ENCODE results near the gene GRIK1.

The GRIK1 gene

DNA sequence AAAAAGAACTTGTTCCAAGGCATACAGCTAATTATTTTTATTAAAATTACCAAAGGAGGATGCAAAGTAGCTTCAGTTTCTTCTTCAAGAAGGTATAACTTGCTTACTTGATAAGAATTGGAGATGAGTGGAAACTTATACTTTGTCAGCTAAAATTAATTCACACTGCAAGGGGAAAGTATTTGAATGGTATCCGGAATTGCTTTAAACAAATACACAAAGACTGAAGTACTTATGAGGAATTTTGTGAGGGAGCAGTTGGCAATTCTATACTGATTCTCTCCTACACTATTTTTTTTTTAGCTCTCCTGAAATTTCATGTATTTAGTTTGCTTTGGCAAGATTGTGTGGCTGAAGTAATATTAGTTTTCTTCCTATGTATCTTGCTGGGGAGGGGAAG is 39.2 kb upstream of the GRIK1 start:
- no peaks in the 10 kb centered on the region for H3K4me1 ChIP-seq (ENCODE audit: insufficient read depth, low read length, poor library complexity, severe bottlenecking)
- H3K36me3 ChIP-seq (ENCODE audit: insufficient read depth, low read length) = no peaks in the 10 kb centered on the region
- H2AFZ ChIP-seq (ENCODE audit: low read length) = no peak overlapping the region
- no peaks in the 10 kb centered on the region for H3K79me2 ChIP-seq (ENCODE audit: insufficient read depth, low read length)
- H3K9ac ChIP-seq (ENCODE audit: low read depth, low read length, poor library complexity, severe bottlenecking) = no peak overlapping the region
- H3K4me3 ChIP-seq (ENCODE audit: low read length, poor library complexity, severe bottlenecking) = no peak overlapping the region
- H3F3A ChIP-seq (ENCODE audit: low read depth) = no peaks in the 10 kb centered on the region
- TF ChIP-seq, protein P1, sequence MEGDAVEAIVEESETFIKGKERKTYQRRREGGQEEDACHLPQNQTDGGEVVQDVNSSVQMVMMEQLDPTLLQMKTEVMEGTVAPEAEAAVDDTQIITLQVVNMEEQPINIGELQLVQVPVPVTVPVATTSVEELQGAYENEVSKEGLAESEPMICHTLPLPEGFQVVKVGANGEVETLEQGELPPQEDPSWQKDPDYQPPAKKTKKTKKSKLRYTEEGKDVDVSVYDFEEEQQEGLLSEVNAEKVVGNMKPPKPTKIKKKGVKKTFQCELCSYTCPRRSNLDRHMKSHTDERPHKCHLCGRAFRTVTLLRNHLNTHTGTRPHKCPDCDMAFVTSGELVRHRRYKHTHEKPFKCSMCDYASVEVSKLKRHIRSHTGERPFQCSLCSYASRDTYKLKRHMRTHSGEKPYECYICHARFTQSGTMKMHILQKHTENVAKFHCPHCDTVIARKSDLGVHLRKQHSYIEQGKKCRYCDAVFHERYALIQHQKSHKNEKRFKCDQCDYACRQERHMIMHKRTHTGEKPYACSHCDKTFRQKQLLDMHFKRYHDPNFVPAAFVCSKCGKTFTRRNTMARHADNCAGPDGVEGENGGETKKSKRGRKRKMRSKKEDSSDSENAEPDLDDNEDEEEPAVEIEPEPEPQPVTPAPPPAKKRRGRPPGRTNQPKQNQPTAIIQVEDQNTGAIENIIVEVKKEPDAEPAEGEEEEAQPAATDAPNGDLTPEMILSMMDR (conservative IDR thresholded peaks at IDR 0.05; ENCODE audit: low read length) = no peak
- TF ChIP-seq EZH2phosphoT487 (IDR thresholded peaks at IDR 0.05; ENCODE audit: borderline replicate concordance) = no peak
- H3K9me2 ChIP-seq (replicated peaks; ENCODE audit: low read depth, low read length) = no peaks in the 10 kb centered on the region
- H3K27me3 ChIP-seq (ENCODE audit: insufficient read depth, low read length, poor library complexity, severe bottlenecking) = no peaks in the 10 kb centered on the region
- H4K20me1 ChIP-seq (ENCODE audit: insufficient read depth, low read length, poor library complexity, severe bottlenecking) = no peaks in the 10 kb centered on the region
- no peak overlapping the region for H3K4me2 ChIP-seq (ENCODE audit: low read depth, low read length, poor library complexity, severe bottlenecking)
- no peaks in the 10 kb centered on the region; the same call in 1 of the 2 replicates for H3K9me3 ChIP-seq (ENCODE audit: insufficient read depth, low read depth, low read length)

DNA sequence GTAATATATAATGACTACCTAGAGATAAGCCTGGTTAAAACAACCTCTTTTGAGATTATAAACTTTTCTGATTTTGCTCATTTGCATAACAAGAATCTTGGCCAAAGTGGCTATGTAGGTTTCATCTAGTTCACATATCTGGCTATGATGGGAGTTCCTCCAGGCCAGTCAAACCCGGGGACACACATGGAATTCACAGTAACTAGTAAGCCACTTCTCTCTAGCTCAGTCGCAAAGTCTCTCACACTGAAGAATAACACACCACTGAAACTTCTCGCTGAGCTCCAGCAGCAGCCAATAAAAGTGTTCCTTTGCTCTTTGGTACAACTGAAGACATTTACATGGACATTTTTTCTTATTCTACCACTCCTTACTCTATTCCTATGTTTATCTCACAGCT is 36.0 kb upstream of the GRIK1 start:
- no peak for TF ChIP-seq EZH2phosphoT487 (IDR thresholded peaks at IDR 0.05; ENCODE audit: borderline replicate concordance)
- TF ChIP-seq, protein P1 (conservative IDR thresholded peaks at IDR 0.05; ENCODE audit: low read length) = no peak
- Histone ChIP-seq H3K9me3 (ENCODE audit: insufficient read depth, low read depth, low read length) (no peaks in the 10 kb centered on the region), H3K9ac (ENCODE audit: low read depth, low read length, poor library complexity, severe bottlenecking) (no peak overlapping the region)

DNA sequence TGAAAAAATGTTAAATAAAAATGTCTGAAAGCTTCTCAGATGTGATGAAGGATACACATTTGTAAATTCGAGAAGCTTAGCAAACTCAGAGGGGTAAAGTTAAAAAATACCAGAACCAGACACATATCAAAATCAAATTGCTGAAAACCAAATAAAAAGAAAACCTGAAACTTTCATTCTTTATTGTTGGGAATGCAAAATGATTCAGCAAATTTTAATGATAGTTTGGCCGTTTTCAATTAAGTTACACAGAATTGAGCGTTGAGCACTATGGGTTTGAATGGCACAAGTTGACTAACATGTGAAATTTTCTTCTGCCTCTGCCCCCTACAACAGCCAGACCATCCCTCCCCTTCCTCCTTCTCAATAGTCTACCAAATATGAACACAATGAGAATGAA is 33.5 kb upstream of the GRIK1 start:
- no peak overlapping the region for H3K4me2 ChIP-seq (ENCODE audit: low read depth, low read length, poor library complexity, severe bottlenecking)
- no peaks in the 10 kb centered on the region for H3K79me2 ChIP-seq (ENCODE audit: insufficient read depth, low read length)
- no peaks in the 10 kb centered on the region for H3K36me3 ChIP-seq (ENCODE audit: insufficient read depth, low read length)
- H3K9me2 ChIP-seq (replicated peaks; ENCODE audit: low read depth, low read length) = no peaks in the 10 kb centered on the region
- no peaks in the 10 kb centered on the region for H3K27me3 ChIP-seq (ENCODE audit: insufficient read depth, low read length, poor library complexity, severe bottlenecking)
- TF ChIP-seq, protein P1 (conservative IDR thresholded peaks at IDR 0.05; ENCODE audit: low read length) = no peak
- no peak for TF ChIP-seq EZH2phosphoT487 (IDR thresholded peaks at IDR 0.05; ENCODE audit: borderline replicate concordance)
- H3F3A ChIP-seq (ENCODE audit: low read depth) = no peaks in the 10 kb centered on the region
- H3K9ac ChIP-seq (ENCODE audit: low read depth, low read length, poor library complexity, severe bottlenecking) = no peak overlapping the region
- H3K4me1 ChIP-seq (ENCODE audit: insufficient read depth, low read length, poor library complexity, severe bottlenecking) = no peaks in the 10 kb centered on the region
- no peak overlapping the region for H2AFZ ChIP-seq (ENCODE audit: low read length)
- no peaks in the 10 kb centered on the region for H4K20me1 ChIP-seq (ENCODE audit: insufficient read depth, low read length, poor library complexity, severe bottlenecking)
- no peaks in the 10 kb centered on the region for H3K9me3 ChIP-seq (ENCODE audit: insufficient read depth, low read depth, low read length)
- H3K4me3 ChIP-seq (ENCODE audit: low read length, poor library complexity, severe bottlenecking) = no peak overlapping the region

More for the DNA sequence above, 36.0 kb upstream of the GRIK1 start:
- Histone ChIP-seq H3K4me2 (ENCODE audit: low read depth, low read length, poor library complexity, severe bottlenecking) (no peak overlapping the region), H3K4me3 (ENCODE audit: low read length, poor library complexity, severe bottlenecking) (no peak overlapping the region), H3K4me1 (ENCODE audit: insufficient read depth, low read length, poor library complexity, severe bottlenecking) (no peaks in the 10 kb centered on the region), H4K20me1 (ENCODE audit: insufficient read depth, low read length, poor library complexity, severe bottlenecking) (no peaks in the 10 kb centered on the region), H3K79me2 (ENCODE audit: insufficient read depth, low read length) (no peaks in the 10 kb centered on the region), H3K9me2 (replicated peaks; ENCODE audit: low read depth, low read length) (no peaks in the 10 kb centered on the region), H3K36me3 (ENCODE audit: insufficient read depth, low read length) (no peaks in the 10 kb centered on the region), H2AFZ (ENCODE audit: low read length) (no peak overlapping the region), H3F3A (ENCODE audit: low read depth) (no peaks in the 10 kb centered on the region), H3K27me3 (ENCODE audit: insufficient read depth, low read length, poor library complexity, severe bottlenecking) (no peaks in the 10 kb centered on the region)

All from Loucy (cell line).